HEK293 (cell line): ENCODE results near the gene OLFM2.

Source experiments
- CTCF ChIA-PET: fragments of 350-600 bp; formaldehyde crosslinking; extraction: SDS; loops from one replicate; lab custom pipeline; 2021; ENCODE audit warnings: antibody characterized with exemption; lab: Yijun Ruan, JAX
- POLR2A ChIA-PET: fragments of 300-600 bp; formaldehyde crosslinking; extraction: SDS; loops from one replicate; lab custom pipeline; 2020; ENCODE audit warnings: antibody characterized with exemption, inconsistent platforms; lab: Yijun Ruan, JAX
- H3K27ac ChIP-seq: fragments of 200-500 bp; sonication (Bioruptor generic); 2 replicates; pipeline ENCODE4 v1.5.1; 2014; ENCODE audit warnings: low read depth, low read length, control low read depth, inconsistent platforms; ENCODE audit errors: extremely low read depth
- H3K36me3 ChIP-seq, 2 experiments: fragments of 200-500 bp in 1 of 2; sonication (Bioruptor generic) in 1 of 2; 1 replicate in 1 of 2; 2 replicates in 1 of 2; pipeline ENCODE4 v1.5.1; 2014 to 2017; ENCODE audit warnings: inconsistent platforms in 2 of 2, low read length in 2 of 2; ENCODE audit not compliant: control insufficient read depth in 2 of 2, insufficient read depth in 1 of 2
- H3K4me1 ChIP-seq: fragments of 200-500 bp; sonication (Bioruptor generic); 2 replicates; pipeline ENCODE4 v1.5.1; 2014; ENCODE audit warnings: mild to moderate bottlenecking, low read length, inconsistent platforms; ENCODE audit not compliant: control insufficient read depth, insufficient read depth
- H3K4me3 ChIP-seq: 2 replicates; pipeline ENCODE4 v1.5.1; 2011; ENCODE audit warnings: low read depth, mild to moderate bottlenecking, control low read depth, low read length, moderate library complexity
- H3K9me3 ChIP-seq: fragments of 200-500 bp; sonication (Bioruptor generic); 2 replicates; pipeline ENCODE4 v1.5.1; 2014; ENCODE audit warnings: low read depth, low read length, inconsistent platforms; ENCODE audit not compliant: control insufficient read depth, insufficient read depth
- CTCF ChIP-seq: fragments of 450-650 bp; formaldehyde crosslinking; IDR thresholded peaks from 2 replicates; pipeline ENCODE4 v1.5.1; 2016; ENCODE audit warnings: missing biosample characterization, missing genetic modification characterization
- GLIS2 ChIP-seq: fragments of 450-650 bp; formaldehyde crosslinking; IDR thresholded peaks from 2 replicates; pipeline ENCODE4 v1.5.1; 2016; ENCODE audit warnings: missing biosample characterization, missing genetic modification characterization
- KLF1 ChIP-seq: fragments of 450-650 bp; formaldehyde crosslinking; IDR thresholded peaks from 2 replicates; pipeline ENCODE4 v1.5.1; 2016; ENCODE audit warnings: missing biosample characterization, missing genetic modification characterization
- OSR2 ChIP-seq: fragments of 450-650 bp; formaldehyde crosslinking; IDR thresholded peaks from 2 replicates; pipeline ENCODE4 v1.5.1; 2016; ENCODE audit warnings: missing biosample characterization, missing genetic modification characterization
- PRDM2 ChIP-seq: fragments of 450-650 bp; formaldehyde crosslinking; IDR thresholded peaks from 2 replicates; pipeline ENCODE4 v1.5.1; 2016; ENCODE audit warnings: missing biosample characterization, missing genetic modification characterization, borderline replicate concordance
- YY1 ChIP-seq: fragments of 450-650 bp; formaldehyde crosslinking; IDR thresholded peaks from 2 replicates; pipeline ENCODE4 v1.5.1; 2018; ENCODE audit warnings: missing biosample characterization, missing genetic modification characterization
- ZBTB20 ChIP-seq: fragments of 450-650 bp; formaldehyde crosslinking; IDR thresholded peaks from 2 replicates; pipeline ENCODE4 v1.5.1; 2016; ENCODE audit warnings: missing biosample characterization, missing genetic modification characterization
- ZEB2 ChIP-seq: fragments of 450-650 bp; formaldehyde crosslinking; IDR thresholded peaks from 2 replicates; pipeline ENCODE4 v1.5.1; 2016; ENCODE audit warnings: missing biosample characterization, missing genetic modification characterization
- ZFP37 ChIP-seq: fragments of 450-650 bp; formaldehyde crosslinking; IDR thresholded peaks from 2 replicates; pipeline ENCODE4 v1.5.1; 2016; ENCODE audit warnings: missing biosample characterization, missing genetic modification characterization
- ZNF174 ChIP-seq: fragments of 450-650 bp; formaldehyde crosslinking; IDR thresholded peaks from 2 replicates; pipeline ENCODE4 v1.5.0; 2017; ENCODE audit warnings: missing biosample characterization, mild to moderate bottlenecking, missing genetic modification characterization
- ZNF175 ChIP-seq: fragments of 450-650 bp; formaldehyde crosslinking; IDR thresholded peaks from 2 replicates; pipeline ENCODE4 v1.5.1; 2016; ENCODE audit warnings: missing biosample characterization, missing genetic modification characterization
- ZNF214 ChIP-seq: fragments of 450-650 bp; formaldehyde crosslinking; IDR thresholded peaks from 2 replicates; pipeline ENCODE4 v1.5.1; 2017; ENCODE audit warnings: missing biosample characterization, mild to moderate bottlenecking, missing genetic modification characterization, borderline replicate concordance
- ZNF335 ChIP-seq: fragments of 450-650 bp; formaldehyde crosslinking; conservative IDR thresholded peaks from 2 replicates; pipeline ENCODE4 v1.5.1; 2016; ENCODE audit warnings: missing biosample characterization, missing genetic modification characterization
- ZNF391 ChIP-seq: fragments of 450-650 bp; formaldehyde crosslinking; IDR thresholded peaks from 2 replicates; pipeline ENCODE4 v1.5.1; 2016; ENCODE audit warnings: low read depth, missing biosample characterization, missing genetic modification characterization, borderline replicate concordance
- ZNF394 ChIP-seq: fragments of 450-650 bp; formaldehyde crosslinking; IDR thresholded peaks from 2 replicates; pipeline ENCODE4 v1.5.1; 2016; ENCODE audit warnings: missing biosample characterization, missing genetic modification characterization, mild to moderate bottlenecking, moderate library complexity, borderline replicate concordance
- ZNF561 ChIP-seq: fragments of 450-650 bp; IDR thresholded peaks from 2 replicates; pipeline ENCODE4 v1.5.1; 2018; ENCODE audit warnings: missing biosample characterization, missing genetic modification characterization, borderline replicate concordance
- ZNF639 ChIP-seq: fragments of 450-650 bp; formaldehyde crosslinking; IDR thresholded peaks from 2 replicates; pipeline ENCODE4 v1.5.1; 2016; ENCODE audit warnings: missing biosample characterization, missing genetic modification characterization

The OLFM2 gene

GRCh38 chr19:9838324-9838723, 98.0 kb downstream of the OLFM2 start (continued):
- no peak for TF ChIP-seq ZEB2 (tag by site-specific recombination)
- no peak for TF ChIP-seq ZNF214 (tag by site-specific recombination)
- no peak for TF ChIP-seq ZNF175 (tag by site-specific recombination)
- no peak for TF ChIP-seq ZFP37 (tag by site-specific recombination)
- no peak for TF ChIP-seq OSR2

GRCh38 chr19:9836021-9836420, 100.3 kb downstream of the OLFM2 start:
- peak overlapping the region; percentile 96 for H3K4me3 ChIP-seq
- H3K9me3 ChIP-seq: no peaks in the 10 kb centered on the region
- peaks cover 28 to 49% of the 10 kb centered on the region in 2 experiments for H3K36me3 ChIP-seq
- ChIA-PET POLR2A (interaction anchor here (0.6 to 1.7 kb wide), 3 partner anchors 8 to 41 kb away, joined by 4 to 8 read pairs (median 4); partner anchors contain the start of genes FBXL12 and UBL5), CTCF (interaction anchor here (0.5 kb wide), 1 partner anchor 700 kb away, joined by 3 read pairs; no protein-coding TSS in a partner anchor)
- no peaks in the 10 kb centered on the region for H3K4me1 ChIP-seq
- H3K27ac ChIP-seq: peak overlapping the region; percentile 25; the same call in 1 of the 2 replicates
- TF ChIP-seq CTCF (peak; percentile 8; the same call in 1 of the 2 replicates), GLIS2 (no peak)

GRCh38 chr19:9835507-9835949, 100.8 kb downstream of the OLFM2 start:
- Histone ChIP-seq H3K9me3 (no peaks in the 10 kb centered on the region), H3K27ac (peak overlapping the region; percentile 25; the same call in 1 of the 2 replicates), H3K4me3 (peak overlapping the region; percentile 96), H3K36me3 (peaks cover 23 to 46% of the 10 kb centered on the region in 2 experiments), H3K4me1 (no peaks in the 10 kb centered on the region)
- POLR2A ChIA-PET: interaction anchor here (0.6 to 1.6 kb wide), 5 partner anchors 14 to 41 kb away, joined by 3 to 8 read pairs (median 4); partner anchors contain the start of gene FBXL12
- CTCF ChIA-PET: interaction anchor here (1.4 kb wide), 1 partner anchor 9 kb away, joined by 5 read pairs; no protein-coding TSS in a partner anchor
- TF ChIP-seq ZNF639 (tag by site-specific recombination) (0 out of 2 replicates have a peak, but pooled peaks have one; percentile 31), ZNF561 (tag by site-specific recombination) (0 out of 2 replicates have a peak, but pooled peaks have one; percentile 7), KLF1 (tag by site-specific recombination) (no peak), ZNF174 (tag by site-specific recombination) (no peak), ZNF394 (tag by site-specific recombination) (peak; percentile 48; the same call in 1 of the 2 replicates), ZNF335 (peak; percentile 42), PRDM2 (tag by site-specific recombination) (0 out of 2 replicates have a peak, but pooled peaks have one; percentile 60), ZNF214 (tag by site-specific recombination) (no peak), ZNF391 (tag by site-specific recombination) (0 out of 2 replicates have a peak, but pooled peaks have one; percentile 40), YY1 (tag by site-specific recombination) (0 out of 2 replicates have a peak, but pooled peaks have one; percentile 11), ZBTB20 (tag by site-specific recombination) (peak; percentile 24; the same call in 1 of the 2 replicates)
